ENCODE data around the gene TNNC2. TPM values are rescaled to one million over a fixed set of nuclear protein-coding genes. Genes with fewer than 3 reads are reported as not detected.

TNNC2 gene
- total and polyA plus RNA-seq, 2 of the 8 experiments (the other 6 are each of a cell fraction or from before 2014, with no cell fraction given), result 5.7 to 7.6 TPM

- no peak for TF ChIP-seq USF2 (IDR thresholded peaks at IDR 0.05; ENCODE audit: low read length)
- no peak for TF ChIP-seq YY1 (IDR thresholded peaks at IDR 0.05; ENCODE audit: low read depth, low read length)
These were observed 1.5 kb upstream of the TNNC2 start (continued) for GRCh38 chr20:45828589-45828988.

Data from H1 (cell line).